ENCODE measurements around the gene DAGLB. TPM values are rescaled to one million over a fixed set of nuclear protein-coding genes. Genes with fewer than 3 reads are reported as not detected.
"Not testable (repeated sequence)": the region's sequence is repeated elsewhere in the genome, so short reads cannot be mapped to it uniquely, and the experiment has no call there.

Gene DAGLB
- total RNA-seq, 2 donors from 2014 or later: 5.7 to 9.4 TPM

GRCh38 chr7:6453734-6454133 is 6.0 kb upstream of the DAGLB start:
- no peak for DNase-seq (ENCODE audit: low spot score)
- Histone ChIP-seq H3K9me3 (no peaks in the 10 kb centered on the region), H3K36me3 (no peaks in the 10 kb centered on the region), H3K27ac (no peak overlapping the region), H3K4me3 (no peak overlapping the region), H3K4me1 (no peaks in the 10 kb centered on the region), H3K27me3 (no peaks in the 10 kb centered on the region)
- TF ChIP-seq CTCF (IDR thresholded peaks at IDR 0.05): no peak

- Histone ChIP-seq H3K4me1 (peaks cover 0 to 9% of the 10 kb centered on the region in 2 donors), H3K27me3 (no peaks in the 10 kb centered on the region), H3K9me3 (no peaks in the 10 kb centered on the region), H3K4me3 (no peak overlapping the region), H3K27ac (no peak overlapping the region), H3K36me3 (no peaks in the 10 kb centered on the region)
- no peak for DNase-seq (ENCODE audit: low spot score)
- no peak for TF ChIP-seq CTCF (IDR thresholded peaks at IDR 0.05)
These were observed 3.5 kb upstream of the DAGLB start for GRCh38 chr7:6451224-6451705.

GRCh38 chr7:6450591-6450990 is 2.8 kb upstream of the DAGLB start:
- not testable (repeated sequence) for H3K27me3 ChIP-seq; H3K36me3 ChIP-seq; H3K9me3 ChIP-seq; H3K4me3 ChIP-seq; H3K27ac ChIP-seq; H3K4me1 ChIP-seq; DNase-seq (ENCODE audit: low spot score)

GRCh38 chr7:6449884-6450283 is 2.1 kb upstream of the DAGLB start:
- H3K27ac ChIP-seq; DNase-seq (ENCODE audit: low spot score); H3K4me1 ChIP-seq; H3K9me3 ChIP-seq; H3K27me3 ChIP-seq; H3K4me3 ChIP-seq: not testable (repeated sequence)
- H3K36me3 ChIP-seq: peaks cover 11% of the 10 kb centered on the region

GRCh38 chr7:6448943-6449543 is 1.3 kb upstream of the DAGLB start:
- Histone ChIP-seq H3K4me3 (no peak overlapping the region), H3K27ac (peak overlapping the region; percentile 84 to 85)
- no peak for DNase-seq (ENCODE audit: low spot score)

GRCh38 chr7:6446838-6447580 is 745 bp downstream of the DAGLB start:
- no peaks in the 10 kb centered on the region for H3K9me3 ChIP-seq
- peaks cover 18% of the 10 kb centered on the region for H3K36me3 ChIP-seq
- H3K27ac ChIP-seq: peak overlapping the region; percentile 84 to 85
- peak overlapping the region; percentile 80 to 85 for H3K4me3 ChIP-seq
- TF ChIP-seq CTCF (IDR thresholded peaks at IDR 0.05): no peak
- H3K27me3 ChIP-seq: no peaks in the 10 kb centered on the region
- DNase-seq (ENCODE audit: low spot score): peak; percentile 89
- peaks cover 0 to 13% of the 10 kb centered on the region in 2 donors for H3K4me1 ChIP-seq

More at GRCh38 chr7:6448943-6449543, 1.3 kb upstream of the DAGLB start:
- peaks cover 0 to 10% of the 10 kb centered on the region in 2 donors for H3K4me1 ChIP-seq
- no peaks in the 10 kb centered on the region for H3K27me3 ChIP-seq
- H3K36me3 ChIP-seq: peaks cover 18% of the 10 kb centered on the region
- TF ChIP-seq CTCF (IDR thresholded peaks at IDR 0.05): no peak
- no peaks in the 10 kb centered on the region for H3K9me3 ChIP-seq

Measured in right atrium auricular region (tissue), 2 donors.